Measurements from ENCODE around the gene GBGT1.

Gene GBGT1

GRCh38 chr9:133113949-133114885, 49.5 kb downstream of the GBGT1 start:
- peak; percentile 84 for DNase-seq (ENCODE audit: low spot score)

GRCh38 chr9:133113163-133113948, 50.4 kb downstream of the GBGT1 start:
- no peak for DNase-seq (ENCODE audit: low spot score)

GRCh38 chr9:133112663-133113026, 51.1 kb downstream of the GBGT1 start:
- DNase-seq (ENCODE audit: low spot score) = no peak

GRCh38 chr9:133111808-133112662, 51.7 kb downstream of the GBGT1 start:
- no peak for DNase-seq (ENCODE audit: low spot score)

GRCh38 chr9:133109931-133110650, 53.6 kb downstream of the GBGT1 start:
- no peak for DNase-seq (ENCODE audit: low spot score)

- no peak for DNase-seq (ENCODE audit: low spot score)
Observed at GRCh38 chr9:133108794-133109641, 54.7 kb downstream of the GBGT1 start.

- no peak for DNase-seq (ENCODE audit: low spot score)
Observed at GRCh38 chr9:133107961-133108793, 55.5 kb downstream of the GBGT1 start.

- no peak for DNase-seq (ENCODE audit: low spot score)
Observed at GRCh38 chr9:133107245-133107722, 56.4 kb downstream of the GBGT1 start.

- no peak for DNase-seq (ENCODE audit: low spot score)
Observed at GRCh38 chr9:133106511-133107244, 57.0 kb downstream of the GBGT1 start.

- DNase-seq (ENCODE audit: low spot score) = no peak
Observed at GRCh38 chr9:133105461-133105770, 58.3 kb downstream of the GBGT1 start.

- no peak for DNase-seq (ENCODE audit: low spot score)
Observed at GRCh38 chr9:133104718-133105460, 58.8 kb downstream of the GBGT1 start.

- DNase-seq (ENCODE audit: low spot score) = no peak
Observed at GRCh38 chr9:133103987-133104505, 59.7 kb downstream of the GBGT1 start.

GRCh38 chr9:133103183-133103986, 60.3 kb downstream of the GBGT1 start:
- DNase-seq (ENCODE audit: low spot score) = peak; percentile 83
